Lung microvascular endothelial cell (primary cell): ENCODE results near the gene MRPL43. TPM values are rescaled to one million over a fixed set of nuclear protein-coding genes. Genes with fewer than 3 reads are reported as not detected.

Experiments used
- DNase-seq, 2 donors: peaks; one replicate each; pipeline versions ENCODE4 v3.0.0 to v3.0.0-alpha.2; 2010; ENCODE audit warnings: low read depth in 2 of 2
- total RNA-seq: library from RNA; depleted of rRNA; stranded (reverse); fragments of >200 nt; gene quantifications from 2 replicates; pipeline ENCODE4 v1.2.1, GENCODE V29; 2014

The MRPL43 gene
- total RNA-seq, 1 donor from 2014 or later, result 46.4 TPM

DNA sequence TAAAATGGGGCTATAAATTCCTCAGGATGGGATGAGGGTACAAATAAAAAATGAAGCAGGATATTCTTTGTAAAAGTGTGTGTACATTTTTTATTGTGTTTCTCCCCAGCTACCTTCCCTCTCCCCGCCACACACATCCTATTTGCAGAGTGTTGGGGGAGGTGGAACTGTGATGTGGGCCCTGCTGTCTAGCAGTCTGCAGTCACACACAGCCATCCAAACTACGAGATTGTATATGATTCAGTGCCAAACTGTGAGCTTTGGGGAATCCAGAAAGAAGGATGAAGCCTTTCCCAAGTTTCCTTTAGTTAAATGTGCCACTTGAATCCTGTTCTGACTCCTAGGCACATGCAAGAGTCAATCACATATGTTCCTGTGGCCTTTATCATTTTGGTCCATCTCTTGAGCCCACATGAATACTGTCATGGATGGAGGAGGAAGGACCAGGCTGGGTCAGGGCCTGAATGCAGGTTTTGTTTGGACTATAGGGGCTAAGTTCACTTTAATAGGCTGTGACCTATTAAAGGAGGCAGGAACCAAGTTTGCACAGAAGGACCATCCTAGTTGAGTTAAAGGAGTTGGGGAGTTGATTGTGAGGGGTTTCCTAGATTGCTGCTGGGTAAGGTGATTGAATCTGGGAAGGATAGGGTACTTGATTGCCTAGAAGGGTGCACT, 19.1 kb downstream of the MRPL43 start:
- DNase-seq, result no peak

DNA sequence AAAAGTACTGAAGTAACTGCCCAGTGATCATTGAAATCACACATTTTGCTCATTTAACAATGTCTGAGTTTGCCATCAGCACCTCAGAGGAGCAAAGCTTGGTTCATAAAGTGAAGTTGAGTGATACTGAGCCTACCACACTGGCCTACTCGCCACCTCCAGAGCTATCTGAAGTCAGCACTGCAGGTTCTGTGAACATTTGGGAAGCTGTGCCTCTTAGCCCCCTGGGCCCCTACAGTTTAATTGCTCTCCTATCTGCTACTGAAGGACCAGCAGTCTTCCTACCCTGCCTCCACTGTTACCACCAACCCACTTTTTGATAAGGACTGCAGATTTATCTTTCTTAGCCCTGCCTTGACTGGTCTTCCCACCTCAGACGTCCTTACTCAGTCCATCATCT, 20.0 kb downstream of the MRPL43 start:
- no peak for DNase-seq

DNA sequence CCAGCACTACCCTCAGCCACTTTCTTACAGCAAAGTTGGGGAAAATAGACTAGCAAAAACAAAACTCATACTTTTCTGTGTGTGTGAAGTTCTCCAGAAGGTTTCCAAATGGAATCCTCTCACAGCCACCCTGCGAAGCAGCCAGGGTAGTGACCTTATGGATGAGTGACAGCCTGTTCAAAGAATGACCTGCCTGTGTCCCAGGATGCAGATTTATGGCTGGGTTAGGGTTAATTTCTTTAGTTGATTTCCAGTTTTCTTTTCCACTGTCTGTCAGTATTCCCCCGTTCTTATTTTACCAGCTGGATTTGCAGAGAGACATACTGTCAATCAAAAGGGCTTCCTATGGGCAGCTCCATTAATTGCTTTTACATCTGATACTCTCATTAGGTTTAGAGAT, 20.4 kb downstream of the MRPL43 start:
- no peak for DNase-seq

DNA sequence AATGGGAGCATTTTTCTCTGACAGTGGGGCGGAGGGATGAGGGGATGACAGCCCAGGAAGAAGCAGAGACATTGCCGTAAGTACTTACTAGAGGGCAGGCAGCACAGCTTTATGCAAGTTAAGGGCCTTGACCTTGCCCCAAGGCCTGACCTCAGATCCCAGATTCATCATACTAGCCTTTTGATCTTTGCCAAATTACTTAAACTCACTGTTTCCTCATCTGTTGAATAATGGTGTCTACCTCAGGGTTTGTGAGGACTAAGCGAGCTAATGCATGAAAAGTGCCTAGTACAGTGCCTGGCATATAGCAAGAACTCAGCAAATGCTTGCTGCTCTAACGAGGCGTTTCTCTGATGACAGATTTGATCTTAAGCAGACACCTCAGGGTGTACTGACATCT, 21.5 kb downstream of the MRPL43 start:
- DNase-seq, result no peak

DNA sequence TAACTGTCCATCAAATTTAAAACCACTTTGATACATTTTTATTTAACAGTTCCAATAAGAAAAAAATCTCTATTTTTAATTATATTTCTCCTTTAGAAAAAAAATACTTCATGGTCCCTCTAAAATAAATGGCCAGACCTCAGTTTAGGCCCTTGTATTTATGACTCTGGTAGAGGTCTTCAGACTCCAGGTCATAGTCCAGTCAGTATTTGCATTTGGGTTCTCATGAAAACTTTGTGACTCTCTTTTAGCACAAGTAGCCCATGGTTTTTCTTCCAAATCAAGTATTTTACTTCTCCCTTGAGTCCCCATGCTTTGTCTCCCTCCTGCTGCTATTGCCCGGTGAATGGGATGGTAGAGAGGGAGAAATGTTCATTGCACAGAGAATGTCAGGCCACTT, 23.5 kb downstream of the MRPL43 start:
- no peak for DNase-seq

DNA sequence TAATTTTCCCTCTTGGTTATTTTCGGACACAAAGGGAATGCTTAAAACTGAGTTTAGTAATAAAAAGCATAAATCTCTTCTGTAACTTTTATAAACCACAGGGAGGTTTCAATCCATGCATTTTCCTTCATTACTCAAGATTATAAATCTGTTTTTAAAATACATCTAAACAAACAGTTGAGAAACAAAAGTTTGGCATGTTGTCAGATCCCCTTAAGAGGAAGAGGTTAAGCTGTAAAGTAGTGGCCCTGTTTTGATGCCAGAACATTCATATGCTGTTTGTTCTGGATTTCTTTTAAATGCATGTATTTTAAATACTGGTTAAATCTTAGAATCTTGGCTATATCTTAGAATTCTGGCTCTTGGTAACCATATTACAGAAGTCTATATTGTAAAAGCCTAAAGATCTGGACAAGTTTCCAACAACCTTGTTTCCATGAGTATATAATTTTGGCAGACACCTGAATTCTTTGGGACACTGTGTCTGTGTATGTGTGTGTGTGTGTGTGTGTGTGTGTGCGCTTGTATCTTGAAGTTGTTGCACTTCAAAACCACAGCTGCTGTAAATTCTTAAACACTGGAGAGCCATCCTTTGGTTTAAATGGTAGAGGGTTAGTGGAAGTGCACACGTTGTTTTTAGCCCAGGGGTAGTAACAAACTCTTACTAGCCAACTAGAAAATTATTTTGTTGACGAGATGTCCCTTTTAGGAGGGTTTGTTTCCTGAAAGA, 24.8 kb downstream of the MRPL43 start:
- no peak for DNase-seq

DNA sequence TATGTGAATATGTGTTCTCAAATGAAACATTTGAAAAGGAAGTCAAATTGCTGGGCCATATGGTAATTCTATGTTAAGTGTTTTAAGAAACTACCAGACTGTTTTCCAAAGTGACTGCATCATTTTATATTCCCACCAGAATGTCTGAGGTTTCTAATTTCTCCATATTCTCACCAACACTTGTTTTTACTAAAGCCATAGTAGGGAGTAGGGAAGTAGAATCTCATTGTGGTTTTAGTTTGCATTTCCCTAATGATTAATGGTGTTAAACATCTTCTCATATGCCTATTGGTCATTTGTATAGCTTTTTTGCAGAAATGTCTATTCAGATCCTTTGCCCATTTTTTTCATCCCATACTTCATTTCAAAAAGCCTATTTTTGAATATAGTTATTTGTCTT, 27.0 kb downstream of the MRPL43 start:
- no peak for DNase-seq

DNA sequence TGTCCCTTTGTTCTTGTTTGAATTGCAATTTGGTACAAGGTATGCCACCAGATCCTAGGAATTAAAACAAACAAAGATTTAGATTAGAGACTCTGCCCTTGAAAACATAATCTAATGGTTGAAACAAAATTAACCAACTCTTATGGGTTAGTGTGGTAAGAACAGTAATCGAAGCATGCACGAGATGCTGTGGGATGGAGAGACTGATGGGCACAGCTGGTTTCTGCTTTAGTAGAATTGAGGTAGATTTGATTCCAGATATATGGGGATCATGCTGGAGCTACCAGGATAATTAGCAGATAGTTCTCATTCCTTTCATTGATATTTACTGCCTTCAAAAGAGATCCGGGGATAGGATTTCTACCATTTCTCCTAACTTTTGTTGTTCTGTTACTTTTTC, 38.4 kb downstream of the MRPL43 start:
- DNase-seq, result no peak

DNA sequence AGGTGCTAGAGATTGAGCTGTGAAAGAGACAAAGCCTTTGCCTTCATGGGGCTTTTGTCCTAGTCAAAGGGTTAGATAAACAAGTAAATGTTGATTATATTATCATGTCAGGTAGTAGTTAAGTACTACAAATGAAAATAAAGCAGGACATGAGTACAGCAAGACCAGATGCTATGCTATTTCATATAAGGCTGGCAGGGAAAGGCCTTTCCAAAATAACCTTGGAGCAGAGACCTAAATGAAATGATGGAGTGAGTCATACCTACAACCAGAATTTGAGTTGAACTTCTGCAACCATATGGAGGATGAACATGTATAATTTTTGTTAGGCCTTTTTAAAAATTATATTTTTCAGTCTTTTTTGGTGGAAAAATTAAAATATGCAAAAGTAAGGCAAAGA, 41.5 kb downstream of the MRPL43 start:
- no peak for DNase-seq

DNA sequence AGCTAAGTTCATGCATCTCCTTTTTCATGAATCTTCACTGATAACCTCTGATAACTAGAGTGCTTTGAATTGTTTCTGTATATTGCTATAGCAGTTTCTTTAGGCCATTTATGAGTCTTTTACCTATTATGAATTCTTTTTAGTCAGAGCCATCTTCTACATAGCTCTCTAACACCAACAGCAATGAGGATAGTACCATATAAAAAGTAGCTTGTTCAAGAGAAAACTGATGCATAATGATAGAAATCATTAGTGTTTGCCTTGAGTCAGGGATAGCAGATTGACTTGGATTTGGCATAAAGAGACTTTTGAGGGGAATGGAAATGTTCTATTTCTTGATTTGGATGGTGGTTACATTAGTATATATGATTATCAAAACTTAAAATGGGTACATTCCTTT, 43.8 kb downstream of the MRPL43 start:
- DNase-seq, result no peak

DNA sequence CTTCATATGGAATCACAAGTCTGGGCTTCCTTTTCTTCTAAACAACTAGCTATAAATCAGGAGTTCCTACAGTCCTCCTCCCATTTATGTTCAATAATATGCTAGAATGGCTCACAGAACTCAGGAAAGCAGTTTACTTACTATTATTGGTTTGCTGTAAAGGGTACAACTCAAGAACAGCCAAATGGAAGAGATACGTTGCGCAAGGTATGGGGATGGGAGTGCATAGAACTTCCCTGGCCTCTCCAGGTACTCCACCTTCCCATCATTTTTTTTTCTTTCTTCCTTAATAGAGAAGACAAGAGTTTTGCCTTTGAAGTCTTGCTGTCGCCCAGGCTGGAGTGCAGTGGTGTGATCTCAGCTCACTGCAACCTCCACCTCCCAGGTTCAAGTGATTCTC, 45.1 kb downstream of the MRPL43 start:
- no peak for DNase-seq

DNA sequence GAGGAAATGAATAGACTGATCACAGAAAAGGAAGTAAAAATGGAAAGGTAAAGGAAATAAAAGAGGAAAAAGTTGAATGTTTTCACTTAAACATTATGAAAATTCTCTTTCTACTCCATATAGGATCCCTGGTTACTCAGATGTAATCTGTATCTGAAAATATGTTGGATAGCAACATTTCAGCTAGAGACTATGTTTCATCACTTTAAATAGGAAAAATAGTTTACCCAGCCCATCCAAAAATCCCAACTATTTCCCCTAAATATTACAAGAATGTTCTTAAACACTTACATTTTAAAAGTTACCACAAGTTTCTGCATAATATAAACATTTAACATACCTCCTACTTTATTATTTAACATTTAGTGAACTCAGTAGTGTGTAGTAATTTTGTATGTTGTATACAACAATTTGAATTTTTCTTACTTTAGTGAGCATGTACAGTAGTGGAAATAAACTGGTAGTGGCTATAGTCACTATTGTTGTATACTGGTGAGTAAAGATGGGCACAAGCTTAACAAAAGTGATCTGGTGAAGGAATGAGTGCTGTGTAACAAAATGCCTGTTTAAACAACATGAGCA, 47.4 kb downstream of the MRPL43 start:
- DNase-seq, result no peak

Other genes starting within 250 kb of the MRPL43 start
- not detected in 2 replicates for gene PAX2, start 241.9 kb downstream of the MRPL43 start, total RNA-seq
- gene SLF2, start 74.5 kb downstream of the MRPL43 start, total RNA-seq, result 13.1 and 21.2 TPM in 2 replicates
- gene SEMA4G, start 18.0 kb downstream of the MRPL43 start, total RNA-seq, result 0.65 and 0.99 TPM in 2 replicates
- 3.5 and 6.3 TPM in 2 replicates for gene TWNK, start within 50 bp of the MRPL43 start, total RNA-seq
- 28.2 and 29.2 TPM in 2 replicates for gene LZTS2, start 12.3 kb upstream of the MRPL43 start, total RNA-seq
- 0.20 and 0.44 TPM in 2 replicates for gene PDZD7, start 43.6 kb upstream of the MRPL43 start, total RNA-seq
- 46.4 and 56.0 TPM in 2 replicates for gene SFXN3, start 43.7 kb upstream of the MRPL43 start, total RNA-seq
- under 0.01 and 0.44 TPM in 2 replicates for gene KAZALD1, start 74.5 kb upstream of the MRPL43 start, total RNA-seq
- not detected in 2 replicates for gene TLX1, start 143.8 kb upstream of the MRPL43 start, total RNA-seq
- not detected in 2 replicates for gene LBX1, start 242.0 kb upstream of the MRPL43 start, total RNA-seq